Esophagus squamous epithelium (tissue), 4 donors: Measurements from ENCODE around the gene TNIK.

Source experiments
- POLR2A ChIP-seq, 4 donors: fragments of 450-650 bp; IDR thresholded peaks; one replicate each; pipeline ENCODE4 v1.6.1; 2017; ENCODE audit warnings: antibody characterized with exemption in 4 of 4, mild to moderate bottlenecking in 4 of 4, moderate library complexity in 3 of 4
- TF ChIP-seq, protein P1 (sequence below), 6 experiments: fragments of 450-650 bp in 4 of 6; fragments of 200-600 bp in 2 of 6; sonication (generic) in 2 of 6; IDR thresholded peaks; one replicate each; pipeline ENCODE4 v1.5.1; 2016 to 2019; ENCODE audit warnings: antibody characterized with exemption in 6 of 6, mild to moderate bottlenecking in 4 of 6, moderate library complexity in 4 of 6

GRCh38 chr3:171059978-171060377 is 400.2 kb downstream of the TNIK start:
- TF ChIP-seq, protein P1, sequence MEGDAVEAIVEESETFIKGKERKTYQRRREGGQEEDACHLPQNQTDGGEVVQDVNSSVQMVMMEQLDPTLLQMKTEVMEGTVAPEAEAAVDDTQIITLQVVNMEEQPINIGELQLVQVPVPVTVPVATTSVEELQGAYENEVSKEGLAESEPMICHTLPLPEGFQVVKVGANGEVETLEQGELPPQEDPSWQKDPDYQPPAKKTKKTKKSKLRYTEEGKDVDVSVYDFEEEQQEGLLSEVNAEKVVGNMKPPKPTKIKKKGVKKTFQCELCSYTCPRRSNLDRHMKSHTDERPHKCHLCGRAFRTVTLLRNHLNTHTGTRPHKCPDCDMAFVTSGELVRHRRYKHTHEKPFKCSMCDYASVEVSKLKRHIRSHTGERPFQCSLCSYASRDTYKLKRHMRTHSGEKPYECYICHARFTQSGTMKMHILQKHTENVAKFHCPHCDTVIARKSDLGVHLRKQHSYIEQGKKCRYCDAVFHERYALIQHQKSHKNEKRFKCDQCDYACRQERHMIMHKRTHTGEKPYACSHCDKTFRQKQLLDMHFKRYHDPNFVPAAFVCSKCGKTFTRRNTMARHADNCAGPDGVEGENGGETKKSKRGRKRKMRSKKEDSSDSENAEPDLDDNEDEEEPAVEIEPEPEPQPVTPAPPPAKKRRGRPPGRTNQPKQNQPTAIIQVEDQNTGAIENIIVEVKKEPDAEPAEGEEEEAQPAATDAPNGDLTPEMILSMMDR (IDR thresholded peaks at IDR 0.05), result no peak
- TF ChIP-seq POLR2A (IDR thresholded peaks at IDR 0.05), result no peak
